Keratinocyte (primary cell): ENCODE results near the gene CRTAP. TPM values are rescaled to one million over a fixed set of nuclear protein-coding genes. Genes with fewer than 3 reads are reported as not detected.
"Not testable (repeated sequence)": the region's sequence is repeated elsewhere in the genome, so short reads cannot be mapped to it uniquely, and the experiment has no call there.

Source experiments
- DNase-seq: peaks from one replicate; pipeline ENCODE4 v3.0.0-alpha.2; 2011; ENCODE audit warnings: low read depth, missing footprints, low spot score
- FAIRE-seq: peaks from 2 replicates; lab custom pipeline; 2011; peaks lifted over from hg19 to GRCh38; lab: Jason Lieb, UNC
- H2AFZ ChIP-seq: 2 replicates; pipeline ENCODE4 v1.6.0; 2012; ENCODE audit warnings: low read length, control low read depth, inconsistent platforms; ENCODE audit not compliant: control insufficient read depth
- H3K27ac ChIP-seq: 2 replicates; pipeline ENCODE4 v1.5.1; 2011; ENCODE audit warnings: low read length; ENCODE audit not compliant: control insufficient read depth, insufficient read depth
- H3K27me3 ChIP-seq: 3 replicates; pipeline ENCODE4 v1.6.0; 2011; ENCODE audit warnings: low read length; ENCODE audit not compliant: control insufficient read depth, insufficient read depth; ENCODE audit errors: extremely low read depth
- H3K36me3 ChIP-seq, 2 experiments: 2 replicates in 1 of 2; 3 replicates in 1 of 2; pipeline ENCODE4 v1.5.1; 2011; ENCODE audit warnings: low read length in 2 of 2, mild to moderate bottlenecking in 1 of 2; ENCODE audit not compliant: control insufficient read depth in 2 of 2, insufficient read depth in 2 of 2; ENCODE audit errors: extremely low read depth in 1 of 2
- H3K4me1 ChIP-seq: 3 replicates; pipeline ENCODE4 v1.5.1; 2011; ENCODE audit warnings: low read length; ENCODE audit not compliant: control insufficient read depth, insufficient read depth; ENCODE audit errors: extremely low read depth
- H3K4me2 ChIP-seq: 3 replicates; pipeline ENCODE4 v1.6.0; 2011; ENCODE audit warnings: low read depth, low read length; ENCODE audit not compliant: control insufficient read depth, insufficient read depth; ENCODE audit errors: extremely low read depth
- H3K4me3 ChIP-seq, 3 experiments: fragments of 200-600 bp in 1 of 3; sonication (generic) in 1 of 3; 2 replicates in 2 of 3; 3 replicates in 1 of 3; pipeline ENCODE4 v1.5.1; 2011 to 2016; ENCODE audit warnings: low read length in 3 of 3, mild to moderate bottlenecking in 3 of 3, control low read depth in 2 of 3, inconsistent platforms in 1 of 3, low read depth in 1 of 3, mixed read lengths in 1 of 3, mixed run types in 1 of 3, moderate library complexity in 1 of 3; ENCODE audit not compliant: control insufficient read depth in 2 of 3, insufficient read depth in 2 of 3; ENCODE audit errors: extremely low read depth in 1 of 3
- H3K79me2 ChIP-seq: 2 replicates; pipeline ENCODE4 v1.6.0; 2012; ENCODE audit warnings: low read length; ENCODE audit not compliant: control insufficient read depth, insufficient read depth
- H3K9ac ChIP-seq: 3 replicates; pipeline ENCODE4 v1.6.0; 2011; ENCODE audit warnings: low read length; ENCODE audit not compliant: control insufficient read depth, insufficient read depth; ENCODE audit errors: extremely low read depth
- H3K9me1 ChIP-seq: 3 replicates; pipeline ENCODE4 v1.6.0; 2011; ENCODE audit warnings: low read length; ENCODE audit not compliant: control insufficient read depth, insufficient read depth; ENCODE audit errors: extremely low read depth
- H3K9me3 ChIP-seq: 2 replicates; pipeline ENCODE4 v1.5.1; 2012; ENCODE audit warnings: low read depth, low read length; ENCODE audit not compliant: control insufficient read depth
- H4K20me1 ChIP-seq: 3 replicates; pipeline ENCODE4 v1.6.0; 2011; ENCODE audit warnings: low read length; ENCODE audit not compliant: control insufficient read depth, insufficient read depth; ENCODE audit errors: extremely low read depth
- EZH2 ChIP-seq: IDR thresholded peaks from one replicate; pipeline ENCODE4 v1.6.1; 2012; ENCODE audit warnings: inconsistent platforms, mild to moderate bottlenecking, low read length, moderate library complexity
- dilution Hi-C: fragments of 300-500 bp; cut with MboI; formaldehyde crosslinking; loops from one replicate; pipeline ENCODE4 v1.7.0; 2020; ENCODE audit warnings: low sequenced_read_pairs; ENCODE audit not compliant: extremely low pct_ligation_motif_present
- polyA plus RNA-seq, 5 experiments: library from polyadenylated mRNA; depleted of rRNA in 3 of 5; stranded (reverse) in 3 of 5; stranded (forward) in 1 of 5; unstranded in 1 of 5; fragments of >200 nt; gene quantifications; 1 replicate in 1 of 5; 2 replicates in 3 of 5; 3 replicates in 1 of 5; pipeline versions ENCODE4 v1.2.1 to v1.2.3, GENCODE V29; 2011 to 2012; ENCODE audit warnings: missing spikeins in 2 of 5, low read depth in 1 of 5, low replicate concordance in 1 of 5
- TF ChIP-seq, protein P1 (sequence below), 3 experiments: IDR thresholded peaks in 1 of 3; conservative IDR thresholded peaks in 1 of 3; optimal IDR thresholded peaks in 1 of 3; 2 replicates in 2 of 3; 3 replicates in 1 of 3; pipeline versions ENCODE3 to v1.5.1; 2011; ENCODE audit warnings: low read length in 3 of 3, mild to moderate bottlenecking in 3 of 3, moderate library complexity in 2 of 3, control low read depth in 1 of 3, inconsistent platforms in 1 of 3; ENCODE audit not compliant: insufficient read depth in 2 of 3; ENCODE audit errors: extremely low read depth in 1 of 3

CRTAP gene
- polyA plus RNA-seq, 1 donor (not counting 4 experiments of a cell fraction or from before 2014, with no cell fraction given): 170 TPM

DNA sequence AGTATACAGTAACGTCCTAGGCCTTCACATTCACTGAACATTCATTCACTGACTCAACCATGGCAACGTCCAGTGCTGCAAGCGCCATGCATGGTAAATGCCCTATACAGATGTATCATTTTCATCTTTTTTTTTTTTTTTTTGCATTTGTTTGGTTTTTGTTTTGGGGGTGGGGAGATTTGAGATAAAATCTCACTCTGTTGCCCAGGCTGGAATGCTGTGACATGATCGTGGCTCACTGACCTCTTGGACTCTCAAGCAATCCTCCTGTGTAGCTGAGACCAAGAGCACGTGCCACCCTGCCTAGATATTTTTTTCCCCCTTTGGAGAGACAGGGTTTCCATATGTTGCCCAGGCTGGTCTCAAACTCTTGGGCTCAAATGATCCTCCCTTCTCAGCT lies 67.4 kb downstream of the CRTAP start:
- no peak for TF ChIP-seq EZH2
- TF ChIP-seq, protein P1, sequence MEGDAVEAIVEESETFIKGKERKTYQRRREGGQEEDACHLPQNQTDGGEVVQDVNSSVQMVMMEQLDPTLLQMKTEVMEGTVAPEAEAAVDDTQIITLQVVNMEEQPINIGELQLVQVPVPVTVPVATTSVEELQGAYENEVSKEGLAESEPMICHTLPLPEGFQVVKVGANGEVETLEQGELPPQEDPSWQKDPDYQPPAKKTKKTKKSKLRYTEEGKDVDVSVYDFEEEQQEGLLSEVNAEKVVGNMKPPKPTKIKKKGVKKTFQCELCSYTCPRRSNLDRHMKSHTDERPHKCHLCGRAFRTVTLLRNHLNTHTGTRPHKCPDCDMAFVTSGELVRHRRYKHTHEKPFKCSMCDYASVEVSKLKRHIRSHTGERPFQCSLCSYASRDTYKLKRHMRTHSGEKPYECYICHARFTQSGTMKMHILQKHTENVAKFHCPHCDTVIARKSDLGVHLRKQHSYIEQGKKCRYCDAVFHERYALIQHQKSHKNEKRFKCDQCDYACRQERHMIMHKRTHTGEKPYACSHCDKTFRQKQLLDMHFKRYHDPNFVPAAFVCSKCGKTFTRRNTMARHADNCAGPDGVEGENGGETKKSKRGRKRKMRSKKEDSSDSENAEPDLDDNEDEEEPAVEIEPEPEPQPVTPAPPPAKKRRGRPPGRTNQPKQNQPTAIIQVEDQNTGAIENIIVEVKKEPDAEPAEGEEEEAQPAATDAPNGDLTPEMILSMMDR (optimal IDR thresholded peaks at IDR 0.05 in 1 of 3, IDR thresholded peaks at IDR 0.05 in 1 of 3, conservative IDR thresholded peaks at IDR 0.05 in 1 of 3; ENCODE audit: extremely low read depth in 1 of 3, insufficient read depth in 2 of 3, low read length in 3 of 3): no peak
- Histone ChIP-seq H3K9me3 (no peaks in the 10 kb centered on the region), H3K36me3 (no peaks in the 10 kb centered on the region), H3K9ac (no peak overlapping the region), H3K4me3 (no peak overlapping the region), H2AFZ (no peak overlapping the region), H3K79me2 (no peaks in the 10 kb centered on the region), H3K27ac (no peak overlapping the region), H3K4me2 (no peak overlapping the region), H3K9me1 (no peaks in the 10 kb centered on the region), H4K20me1 (no peaks in the 10 kb centered on the region), H3K4me1 (no peaks in the 10 kb centered on the region), H3K27me3 (no peaks in the 10 kb centered on the region)
- dilution Hi-C loops: no loop called here
- DNase-seq: no peak
- FAIRE-seq: no peak

DNA sequence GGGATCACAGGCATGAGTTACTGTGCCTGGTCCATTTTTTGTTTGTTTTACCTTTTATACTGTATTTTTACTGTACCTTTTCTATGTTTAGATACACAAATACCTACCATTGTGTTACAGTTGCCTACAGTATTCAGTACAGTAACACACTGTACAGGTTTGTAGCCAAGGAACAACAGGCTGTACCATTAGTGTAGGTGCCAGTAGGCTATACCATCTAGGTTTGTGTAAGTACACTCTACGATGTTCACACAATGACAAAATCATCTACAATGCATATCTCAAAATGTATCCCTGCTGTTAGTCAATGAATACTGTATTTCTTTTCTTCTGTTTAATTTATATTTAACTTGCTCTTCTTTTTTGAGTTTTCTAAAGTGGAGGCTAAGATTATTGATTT lies 67.8 kb downstream of the CRTAP start:
- H3K36me3 ChIP-seq, H3K9me3 ChIP-seq, H4K20me1 ChIP-seq, H3K27me3 ChIP-seq, H3K9me1 ChIP-seq, H3K4me1 ChIP-seq, H3K9ac ChIP-seq, H3K4me3 ChIP-seq, H3K4me2 ChIP-seq, FAIRE-seq, dilution Hi-C loops, DNase-seq, H2AFZ ChIP-seq, H3K79me2 ChIP-seq, H3K27ac ChIP-seq: not testable (repeated sequence)

DNA sequence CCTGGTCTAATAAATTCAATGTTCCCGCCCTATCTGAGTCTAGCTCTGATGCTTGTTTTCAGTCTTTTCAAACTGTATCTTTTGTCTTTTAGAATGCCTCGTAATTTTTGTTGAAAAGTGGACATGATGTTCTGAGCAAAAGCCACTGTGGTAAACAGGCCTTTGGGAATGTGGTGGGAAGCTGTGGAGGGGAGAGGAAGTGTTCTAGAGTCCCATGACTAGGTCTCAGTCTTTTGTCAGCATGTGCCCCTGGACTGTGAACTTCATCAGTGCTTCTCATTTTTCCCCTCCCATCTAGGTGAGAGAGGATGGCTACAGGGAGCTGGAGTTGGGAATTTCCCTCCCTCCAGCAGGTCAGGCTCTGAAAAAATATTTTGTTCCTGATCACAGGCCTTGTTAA lies 71.0 kb downstream of the CRTAP start:
- FAIRE-seq (no peak), DNase-seq (no peak)
- Histone ChIP-seq H3K4me1 (no peaks in the 10 kb centered on the region), H3K27ac (no peak overlapping the region), H3K4me3 (no peak overlapping the region), H3K4me2 (no peak overlapping the region), H3K79me2 (no peaks in the 10 kb centered on the region), H3K36me3 (no peaks in the 10 kb centered on the region), H3K27me3 (no peaks in the 10 kb centered on the region), H3K9ac (no peak overlapping the region), H4K20me1 (no peaks in the 10 kb centered on the region), H3K9me1 (no peaks in the 10 kb centered on the region), H3K9me3 (no peaks in the 10 kb centered on the region), H2AFZ (no peak overlapping the region)
- TF ChIP-seq, protein P1 (optimal IDR thresholded peaks at IDR 0.05 in 1 of 3, IDR thresholded peaks at IDR 0.05 in 1 of 3, conservative IDR thresholded peaks at IDR 0.05 in 1 of 3; ENCODE audit: extremely low read depth in 1 of 3, insufficient read depth in 2 of 3, low read length in 3 of 3): no peak
- TF ChIP-seq EZH2: no peak
- dilution Hi-C loops: no loop called here
